Effector memory CD4-positive, alpha-beta T cell (primary cell): ENCODE data around the gene RYR3.

Source experiments
- DNase-seq, 3 donors: peaks; one replicate each; pipeline ENCODE4 v3.0.0-alpha.2; 2020
- H3K27ac ChIP-seq: 2 replicates; pipeline ENCODE4 v1.7.0; 2013; ENCODE audit warnings: mild to moderate bottlenecking, low read length, moderate library complexity; ENCODE audit not compliant: insufficient read depth, poor library complexity, severe bottlenecking
- H3K27me3 ChIP-seq: replicated peaks from 2 replicates; pipeline ENCODE4 v1.7.0; 2013; ENCODE audit warnings: mild to moderate bottlenecking, low read length; ENCODE audit not compliant: insufficient read depth, control insufficient read depth, poor library complexity, severe bottlenecking
- H3K36me3 ChIP-seq: 2 replicates; pipeline ENCODE4 v1.7.0; 2013; ENCODE audit warnings: mild to moderate bottlenecking, low read length, moderate library complexity; ENCODE audit not compliant: control insufficient read depth, insufficient read depth
- H3K4me1 ChIP-seq: 2 replicates; pipeline ENCODE4 v1.7.0; 2013; ENCODE audit warnings: low read length, mild to moderate bottlenecking; ENCODE audit not compliant: control insufficient read depth, insufficient read depth, poor library complexity, severe bottlenecking
- H3K4me3 ChIP-seq: 2 replicates; pipeline ENCODE4 v1.7.0; 2013; ENCODE audit warnings: low read length, low read depth, mild to moderate bottlenecking; ENCODE audit not compliant: insufficient read depth, poor library complexity, severe bottlenecking
- H3K9me3 ChIP-seq: 2 replicates; pipeline ENCODE4 v1.7.0; 2013; ENCODE audit warnings: mild to moderate bottlenecking, low read length, moderate library complexity; ENCODE audit not compliant: control insufficient read depth

Gene RYR3

DNA sequence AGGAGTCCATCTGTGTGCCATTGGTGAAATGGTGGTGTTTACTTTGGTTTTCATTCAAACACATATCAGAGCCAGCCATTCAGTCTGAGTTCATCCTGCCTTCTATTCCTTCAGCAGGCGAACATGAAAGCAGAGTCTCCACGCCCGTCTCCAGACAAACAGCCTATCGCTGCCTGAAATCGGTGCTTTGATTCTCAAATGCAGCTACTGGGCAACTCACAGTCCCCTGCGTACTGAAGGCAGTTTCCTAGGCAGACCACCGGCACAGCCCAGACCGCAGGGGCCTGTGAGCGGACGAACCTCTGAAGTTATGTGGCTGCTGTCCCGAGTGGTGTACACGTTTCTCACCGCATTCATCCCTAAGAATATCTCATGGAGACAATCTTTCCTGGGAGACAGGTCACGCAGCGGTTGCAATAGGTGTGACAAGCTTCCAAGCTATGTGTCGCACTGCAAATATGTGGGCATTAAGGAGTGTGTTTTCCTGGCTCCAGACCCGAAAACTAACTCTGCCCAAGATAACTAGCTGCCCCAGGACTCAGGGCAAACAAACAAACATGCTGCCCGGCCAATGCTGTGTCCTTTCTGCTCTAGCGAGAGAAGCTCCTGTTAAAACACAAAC is 16.9 kb upstream of the RYR3 start:
- Histone ChIP-seq H3K27ac (no peak overlapping the region), H3K4me1 (no peaks in the 10 kb centered on the region), H3K4me3 (no peak overlapping the region), H3K9me3 (no peaks in the 10 kb centered on the region), H3K36me3 (no peaks in the 10 kb centered on the region), H3K27me3 (no peaks in the 10 kb centered on the region)
- DNase-seq: no peak

DNA sequence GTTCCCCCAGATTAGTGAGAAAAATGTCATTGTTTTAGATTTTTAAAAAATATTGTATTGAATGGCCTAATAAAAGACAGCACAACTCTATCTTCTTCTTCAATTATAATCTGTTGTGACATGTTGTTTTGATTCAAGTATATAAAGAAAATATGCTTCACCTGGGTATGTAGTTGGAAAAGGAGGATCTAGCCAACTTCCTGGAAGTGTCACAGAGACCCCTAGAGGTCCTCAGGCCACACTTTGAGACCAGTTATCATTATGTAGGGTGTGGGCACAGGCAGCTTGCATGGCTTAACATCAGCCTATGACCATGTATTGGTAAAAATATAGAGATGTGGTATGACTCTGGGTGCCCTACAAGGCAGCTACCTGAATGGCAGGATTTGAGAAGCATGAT is 14.7 kb upstream of the RYR3 start:
- no peak overlapping the region for H3K4me3 ChIP-seq
- DNase-seq: no peak
- H3K9me3 ChIP-seq: no peaks in the 10 kb centered on the region
- H3K4me1 ChIP-seq: no peaks in the 10 kb centered on the region
- H3K27me3 ChIP-seq: no peaks in the 10 kb centered on the region
- no peak overlapping the region for H3K27ac ChIP-seq
- no peaks in the 10 kb centered on the region for H3K36me3 ChIP-seq

DNA sequence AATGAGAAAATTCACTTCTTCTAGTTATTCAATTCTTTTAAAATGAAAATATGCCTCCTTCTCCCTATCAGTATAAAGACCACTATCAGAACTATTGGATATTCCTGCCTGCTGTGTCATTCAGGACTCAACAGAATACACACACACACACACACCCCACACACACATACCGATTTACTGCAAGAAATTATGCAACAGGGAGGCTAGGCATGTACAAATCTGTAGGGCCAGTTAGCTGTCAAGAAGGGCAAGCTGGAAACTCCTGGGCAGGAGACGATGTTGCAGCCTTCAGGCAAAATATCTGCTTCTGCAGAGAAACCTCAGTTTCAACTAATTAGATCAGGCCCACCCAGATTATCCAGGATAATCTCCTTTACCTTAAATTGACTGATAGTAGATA is 13.9 kb upstream of the RYR3 start:
- no peaks in the 10 kb centered on the region for H3K9me3 ChIP-seq
- H3K4me1 ChIP-seq: no peaks in the 10 kb centered on the region
- no peaks in the 10 kb centered on the region for H3K36me3 ChIP-seq
- no peak overlapping the region for H3K27ac ChIP-seq
- H3K27me3 ChIP-seq: no peaks in the 10 kb centered on the region
- no peak for DNase-seq
- no peak overlapping the region for H3K4me3 ChIP-seq

DNA sequence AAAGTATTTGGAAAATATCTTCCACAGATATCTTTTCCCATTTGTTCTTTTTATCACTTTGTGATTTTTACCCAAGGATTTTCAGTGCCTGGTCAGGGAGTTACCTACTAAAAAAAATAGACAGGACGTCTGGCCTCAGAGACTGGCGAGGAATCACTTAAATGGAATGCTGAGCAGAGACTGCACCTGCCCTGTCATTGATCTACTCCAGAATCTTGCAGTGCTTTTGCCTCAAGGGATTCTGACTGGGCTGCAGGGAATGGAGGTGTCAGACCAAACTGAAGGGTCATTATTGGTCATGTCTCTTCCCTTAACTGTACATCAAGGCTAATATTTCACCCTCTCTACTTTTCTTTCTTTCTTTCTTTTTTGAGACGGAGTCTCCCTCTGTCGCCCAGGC is 12.1 kb upstream of the RYR3 start:
- H3K9me3 ChIP-seq: no peaks in the 10 kb centered on the region
- H3K36me3 ChIP-seq: no peaks in the 10 kb centered on the region
- no peaks in the 10 kb centered on the region for H3K4me1 ChIP-seq
- H3K27ac ChIP-seq: no peak overlapping the region
- DNase-seq: no peak
- H3K4me3 ChIP-seq: no peak overlapping the region
- no peaks in the 10 kb centered on the region for H3K27me3 ChIP-seq

DNA sequence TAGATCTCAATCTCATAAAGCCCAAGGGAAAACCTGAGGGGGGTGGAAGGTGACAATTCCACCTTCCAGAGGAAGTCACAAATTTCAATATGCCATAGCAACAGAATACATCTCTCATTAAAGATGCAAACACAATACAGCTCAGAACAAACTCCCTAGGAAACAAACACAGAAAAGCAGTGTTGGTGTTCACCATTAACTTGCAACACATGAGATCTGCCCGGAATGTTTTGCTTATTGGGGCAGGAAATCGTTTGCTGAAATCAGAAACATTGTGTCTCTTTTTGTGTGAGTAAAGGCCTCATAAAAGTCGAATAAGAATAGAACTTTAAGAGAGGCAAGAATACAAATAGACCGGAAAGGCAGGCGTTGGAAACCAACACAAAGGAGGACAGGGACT is 5.8 kb upstream of the RYR3 start:
- Histone ChIP-seq H3K36me3 (no peaks in the 10 kb centered on the region), H3K27me3 (peaks cover 5% of the 10 kb centered on the region), H3K4me1 (no peaks in the 10 kb centered on the region), H3K9me3 (no peaks in the 10 kb centered on the region), H3K4me3 (no peak overlapping the region), H3K27ac (no peak overlapping the region)
- DNase-seq: no peak

DNA sequence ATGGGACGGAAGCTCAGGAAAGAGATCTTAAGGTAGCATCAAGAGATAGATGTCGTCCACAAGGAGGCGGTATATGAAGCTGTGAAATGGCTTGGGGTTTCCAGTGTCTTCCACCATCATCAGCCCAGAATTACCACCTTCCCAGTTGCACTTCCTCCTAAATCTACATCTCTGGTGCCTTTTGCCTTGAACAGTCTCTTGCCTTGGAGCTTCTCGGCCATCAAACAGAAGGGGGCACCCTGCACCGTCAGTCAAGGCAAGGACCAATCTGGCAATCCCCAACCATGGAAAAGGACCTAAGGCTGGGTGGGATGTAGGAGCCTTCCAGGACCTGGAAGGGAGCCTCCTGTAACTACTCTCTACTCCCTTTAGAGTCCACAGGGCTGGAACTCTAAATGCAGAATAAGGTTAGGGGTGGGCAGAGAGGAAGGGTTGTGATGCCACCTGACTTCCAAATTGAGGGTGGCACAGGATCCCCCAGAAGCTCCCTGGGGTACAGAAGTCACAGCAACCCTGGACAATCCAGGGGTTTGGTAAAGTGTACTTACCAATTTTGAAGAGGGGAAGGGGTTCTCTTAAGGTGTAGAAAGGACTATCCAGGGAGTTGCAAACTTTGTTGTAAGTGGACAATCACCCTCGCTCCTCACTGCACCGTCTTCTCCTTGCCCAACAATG is 1.0 kb upstream of the RYR3 start:
- H3K27me3 ChIP-seq: peaks cover 9% of the 10 kb centered on the region
- H3K9me3 ChIP-seq: no peaks in the 10 kb centered on the region
- DNase-seq: no peak
- no peak overlapping the region for H3K27ac ChIP-seq
- H3K36me3 ChIP-seq: no peaks in the 10 kb centered on the region
- no peak overlapping the region for H3K4me3 ChIP-seq
- no peaks in the 10 kb centered on the region for H3K4me1 ChIP-seq

DNA sequence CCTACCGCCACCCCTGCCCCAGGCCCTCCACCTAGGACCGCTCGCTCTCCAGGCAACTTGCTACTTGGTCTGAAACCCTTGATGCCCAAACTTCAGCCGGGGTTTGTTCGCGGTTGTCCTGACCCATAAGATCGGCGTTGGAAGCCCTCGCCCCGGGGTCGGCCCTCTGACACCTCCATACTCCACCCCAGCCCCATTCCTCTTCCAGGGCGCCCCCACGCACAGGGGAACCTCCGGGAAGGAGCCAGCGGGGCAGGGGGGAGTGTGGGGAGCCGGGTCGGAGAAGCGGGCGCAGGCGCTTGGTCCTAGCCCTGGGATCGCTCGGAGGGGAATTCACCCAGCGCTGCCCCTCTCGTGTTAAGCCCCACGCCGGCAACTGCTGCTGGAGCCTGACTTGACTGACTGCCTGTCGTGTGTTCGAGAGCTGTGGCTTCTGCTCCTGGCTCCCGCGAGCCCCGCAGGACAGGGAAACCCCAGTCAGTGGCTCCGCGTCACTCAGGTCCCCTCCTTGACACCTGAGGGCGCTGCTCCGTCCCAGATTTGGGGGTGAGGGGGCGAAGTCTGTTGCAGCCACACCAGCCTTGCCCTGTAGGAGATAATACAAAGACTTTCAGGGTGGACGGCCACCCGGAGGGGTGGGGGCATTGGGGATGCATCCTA is 675 bp downstream of the RYR3 start:
- H3K27me3 ChIP-seq: peaks cover 9% of the 10 kb centered on the region
- no peak for DNase-seq
- no peaks in the 10 kb centered on the region for H3K36me3 ChIP-seq
- no peaks in the 10 kb centered on the region for H3K9me3 ChIP-seq
- no peak overlapping the region for H3K27ac ChIP-seq
- no peaks in the 10 kb centered on the region for H3K4me1 ChIP-seq
- no peak overlapping the region for H3K4me3 ChIP-seq

DNA sequence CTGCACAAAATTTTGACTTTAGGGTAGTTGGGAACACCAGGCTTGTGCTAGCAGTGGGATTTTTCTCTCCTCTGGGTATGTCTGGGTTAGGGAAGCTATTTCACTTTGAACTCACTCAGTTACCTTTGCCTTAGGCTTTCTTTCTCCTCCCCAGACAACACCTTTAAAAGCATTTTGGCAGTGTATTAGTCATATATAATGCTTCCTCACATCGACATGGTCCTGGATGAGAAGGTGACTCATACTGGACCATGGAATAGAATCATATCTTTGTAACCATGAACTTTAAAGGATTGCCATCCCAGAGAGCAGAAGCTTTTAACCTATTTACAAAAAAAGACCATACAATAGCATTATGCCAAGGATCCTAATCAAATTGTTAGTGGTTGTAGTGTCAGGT is 2.7 kb downstream of the RYR3 start:
- no peaks in the 10 kb centered on the region for H3K9me3 ChIP-seq
- H3K27ac ChIP-seq: no peak overlapping the region
- no peak for DNase-seq
- H3K27me3 ChIP-seq: peaks cover 9% of the 10 kb centered on the region
- no peaks in the 10 kb centered on the region for H3K4me1 ChIP-seq
- no peaks in the 10 kb centered on the region for H3K36me3 ChIP-seq
- H3K4me3 ChIP-seq: no peak overlapping the region

DNA sequence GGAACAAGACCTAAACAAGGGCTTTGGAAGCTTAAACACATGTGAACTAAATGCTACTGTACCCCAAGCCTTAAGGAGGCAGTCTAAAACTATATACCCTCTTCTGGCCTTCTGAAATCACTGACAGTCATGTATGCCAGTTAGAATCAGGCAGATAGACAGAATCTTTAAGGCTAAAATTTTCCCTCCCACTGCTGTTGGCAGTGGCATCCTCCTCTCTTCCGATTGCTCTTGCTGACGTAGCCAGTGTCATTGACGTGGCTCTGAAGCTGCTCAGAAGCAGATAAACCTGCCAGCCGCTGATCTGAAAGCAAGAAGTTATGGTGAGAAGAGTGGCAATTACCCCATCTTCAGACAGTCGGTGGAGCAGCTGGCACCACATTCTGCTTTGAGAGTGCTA is 3.3 kb downstream of the RYR3 start:
- Histone ChIP-seq H3K4me3 (no peak overlapping the region), H3K36me3 (no peaks in the 10 kb centered on the region), H3K9me3 (no peaks in the 10 kb centered on the region), H3K27me3 (peaks cover 8% of the 10 kb centered on the region), H3K27ac (no peak overlapping the region), H3K4me1 (no peaks in the 10 kb centered on the region)
- DNase-seq: no peak

DNA sequence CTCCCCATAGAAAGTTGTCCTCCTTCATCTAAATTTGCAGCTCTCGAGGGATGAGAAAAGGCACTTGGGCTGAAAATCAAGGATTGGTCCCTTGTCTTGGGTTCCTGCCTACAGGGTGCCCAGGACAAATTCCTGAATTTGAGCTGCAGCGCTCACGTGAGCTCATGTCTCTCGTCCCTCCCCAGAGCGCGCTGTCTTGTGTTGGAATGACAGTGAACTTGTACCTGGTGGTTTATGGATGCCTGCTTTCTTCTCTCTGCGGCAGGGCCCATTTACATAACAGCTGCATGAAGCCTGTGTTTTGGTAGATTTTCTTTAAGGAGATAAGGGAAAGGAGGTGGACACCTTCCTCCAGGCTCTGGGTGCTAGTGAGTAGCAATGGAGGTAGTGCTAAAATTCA is 4.3 kb downstream of the RYR3 start:
- Histone ChIP-seq H3K27me3 (peaks cover 4% of the 10 kb centered on the region), H3K36me3 (no peaks in the 10 kb centered on the region), H3K4me1 (no peaks in the 10 kb centered on the region), H3K27ac (no peak overlapping the region), H3K9me3 (no peaks in the 10 kb centered on the region), H3K4me3 (no peak overlapping the region)
- DNase-seq: no peak
